GM23338 (cell line): ENCODE measurements around the gene BPIFB6. TPM values are rescaled to one million over a fixed set of nuclear protein-coding genes. Genes with fewer than 3 reads are reported as not detected.

Experiments used
- ATAC-seq: fragments of 200-7000 bp; cut with Tn5 transposase; 3 replicates; pipeline ENCODE4 v1.9.1; 2020
- DNase-seq: peaks from one replicate; pipeline ENCODE4 v3.0.0-alpha.2; 2015; ENCODE audit warnings: low spot score
- H2AFZ ChIP-seq: fragments of 200-600 bp; sonication (generic); 2 replicates; pipeline ENCODE4 v1.8.0; 2016; ENCODE audit warnings: antibody characterized with exemption, mild to moderate bottlenecking, moderate library complexity
- H3F3A ChIP-seq: fragments of 200-600 bp; sonication (generic); replicated peaks from 2 replicates; pipeline ENCODE4 v1.8.0; 2017; ENCODE audit warnings: antibody characterized with exemption, mixed run types, low read depth
- H3K27ac ChIP-seq: fragments of 200-600 bp; sonication (generic); 2 replicates; pipeline ENCODE4 v1.6.1; 2016; ENCODE audit warnings: low read depth
- H3K27me3 ChIP-seq: fragments of 200-600 bp; sonication (generic); 2 replicates; pipeline ENCODE4 v1.8.0; 2016; ENCODE audit warnings: mild to moderate bottlenecking, mixed run types, moderate library complexity; ENCODE audit not compliant: insufficient read depth
- H3K36me3 ChIP-seq: fragments of 200-600 bp; sonication (generic); 2 replicates; pipeline ENCODE4 v1.8.0; 2016; ENCODE audit warnings: mild to moderate bottlenecking; ENCODE audit not compliant: insufficient read depth
- H3K4me1 ChIP-seq: fragments of 200-600 bp; sonication (generic); 2 replicates; pipeline ENCODE4 v1.8.0; 2016; ENCODE audit warnings: mild to moderate bottlenecking, moderate library complexity; ENCODE audit not compliant: insufficient read depth
- H3K4me2 ChIP-seq: fragments of 200-600 bp; sonication (generic); 2 replicates; pipeline ENCODE4 v1.7.1; 2017; ENCODE audit warnings: mixed run types
- H3K4me3 ChIP-seq: fragments of 200-600 bp; sonication (generic); 2 replicates; pipeline ENCODE4 v1.6.1; 2016; ENCODE audit warnings: mixed run types
- H3K79me2 ChIP-seq: fragments of 200-600 bp; sonication (generic); replicated peaks from 2 replicates; pipeline ENCODE4 v1.8.0; 2017; ENCODE audit warnings: mild to moderate bottlenecking; ENCODE audit not compliant: insufficient read depth
- H3K9me2 ChIP-seq: fragments of 200-600 bp; sonication (generic); 2 replicates; pipeline ENCODE4 v1.8.0; 2017; ENCODE audit not compliant: insufficient read depth
- H4K20me1 ChIP-seq: fragments of 200-600 bp; sonication (generic); replicated peaks from 2 replicates; pipeline ENCODE4 v1.8.0; 2017; ENCODE audit warnings: mild to moderate bottlenecking; ENCODE audit not compliant: insufficient read depth
- H3K27ac Mint-ChIP-seq: 2 replicates; pipeline ENCODE4 v1.8.0; 2020; ENCODE audit warnings: inconsistent platforms, mild to moderate bottlenecking, moderate library complexity, mixed read lengths
- H3K27me3 Mint-ChIP-seq: 3 replicates; pipeline ENCODE4 v1.8.0; 2022; ENCODE audit warnings: low read depth, mild to moderate bottlenecking, moderate library complexity, mixed read lengths, inconsistent platforms; ENCODE audit not compliant: insufficient read depth, poor library complexity
- H3K36me3 Mint-ChIP-seq: 3 replicates; pipeline ENCODE4 v1.8.0; 2021; ENCODE audit warnings: low read depth, mild to moderate bottlenecking, inconsistent platforms, moderate library complexity, mixed read lengths
- H3K4me1 Mint-ChIP-seq: 3 replicates; pipeline ENCODE4 v1.8.0; 2020; ENCODE audit warnings: mild to moderate bottlenecking, inconsistent platforms, mixed read lengths
- H3K4me3 Mint-ChIP-seq: 3 replicates; pipeline ENCODE4 v1.8.0; 2021; ENCODE audit warnings: moderate library complexity, mild to moderate bottlenecking, inconsistent platforms, mixed read lengths
- H3K9me3 Mint-ChIP-seq: 3 replicates; pipeline ENCODE4 v1.8.0; 2020; ENCODE audit warnings: moderate library complexity, mild to moderate bottlenecking, inconsistent platforms, mixed read lengths
- CTCF ChIP-seq, 2 experiments: fragments of 200-600 bp in 1 of 2; sonication (generic) in 1 of 2; conservative IDR thresholded peaks; 2 replicates each; pipeline versions ENCODE4 v1.5.1 to v1.6.1; 2016 to 2017; ENCODE audit warnings: antibody characterized with exemption in 2 of 2, low read depth in 2 of 2, mild to moderate bottlenecking in 2 of 2, moderate library complexity in 1 of 2
- ETS1 ChIP-seq: IDR thresholded peaks from 2 replicates; pipeline ENCODE4 v1.6.1; 2016; ENCODE audit warnings: antibody characterized with exemption
- EZH2 ChIP-seq: fragments of 200-600 bp; sonication (generic); IDR thresholded peaks from one replicate; pipeline ENCODE4 v1.8.0; 2017; ENCODE audit warnings: antibody characterized with exemption, mild to moderate bottlenecking, low read depth; ENCODE audit not compliant: unreplicated experiment
- POLR2AphosphoS5 ChIP-seq: IDR thresholded peaks from 2 replicates; pipeline ENCODE4 v1.6.1; 2016; ENCODE audit warnings: antibody characterized with exemption, low read depth
- REST ChIP-seq: IDR thresholded peaks from one replicate; pipeline ENCODE4 v1.6.1; 2018; ENCODE audit warnings: antibody characterized with exemption; ENCODE audit not compliant: unreplicated experiment
- ZNF462 ChIP-seq: fragments of 250-450 bp; sonication (Bioruptor Pico); IDR thresholded peaks from 2 replicates; pipeline ENCODE4 v1.5.0; 2020; ENCODE audit warnings: mild to moderate bottlenecking, moderate library complexity
- polyA plus RNA-seq: library from polyadenylated mRNA; unstranded; fragments of >200 nt; fragmentation: Nextera tagmentation; extraction: Ambion mirVana; gene quantifications from 2 replicates; pipeline ENCODE4 v1.2.1, GENCODE V29; 2016
- total RNA-seq: library from RNA; depleted of rRNA; stranded (reverse); fragments of >200 nt; shearing (Covaris generic); gene quantifications from 2 replicates; pipeline ENCODE4 v1.2.3, GENCODE V29; 2014

The BPIFB6 gene
- total and polyA plus RNA-seq, 2 experiments from 2014 or later: not detected

- Mint-ChIP-seq H3K4me1 (no peaks in the 10 kb centered on the region), H3K36me3 (no peaks in the 10 kb centered on the region), H3K27ac (no peak overlapping the region), H3K27me3 (peaks cover 6% of the 10 kb centered on the region), H3K4me3 (no peak overlapping the region), H3K9me3 (no peaks in the 10 kb centered on the region)
- H2AFZ ChIP-seq: no peak overlapping the region
- ATAC-seq (no peak), DNase-seq (no peak)
- TF ChIP-seq ZNF462 (no peak), ETS1 (no peak), CTCF (conservative IDR thresholded peaks at IDR 0.05; ENCODE audit: low read depth in 2 of 2) (no peak), REST (no peak), POLR2AphosphoS5 (no peak), EZH2 (no peak)
- H3K27me3 ChIP-seq: no peaks in the 10 kb centered on the region
- H3K79me2 ChIP-seq: no peaks in the 10 kb centered on the region
- H4K20me1 ChIP-seq: no peaks in the 10 kb centered on the region
- no peaks in the 10 kb centered on the region for H3K4me1 ChIP-seq
- H3K27ac ChIP-seq: no peak overlapping the region
- H3K4me2 ChIP-seq: no peak overlapping the region
- 0 out of 2 replicates have a peak, but pooled peaks cover 6% of the 10 kb centered on the region for H3K9me2 ChIP-seq
- no peaks in the 10 kb centered on the region for H3K36me3 ChIP-seq
- no peak overlapping the region for H3K4me3 ChIP-seq
- no peaks in the 10 kb centered on the region for H3F3A ChIP-seq
Measured at GRCh38 chr20:33024243-33024560, 7.2 kb upstream of the BPIFB6 start.
